Neuron (in vitro differentiated cells): ENCODE results near the gene TTLL9.

Experiments
- H2AFZ ChIP-seq: one replicate; pipeline ENCODE4 v1.6.1; 2013; ENCODE audit warnings: low read depth, mild to moderate bottlenecking, inconsistent platforms, low read length, moderate library complexity
- H3K27me3 ChIP-seq: one replicate; pipeline ENCODE4 v1.6.1; 2013; ENCODE audit warnings: low read length; ENCODE audit not compliant: insufficient read depth
- H3K36me3 ChIP-seq: one replicate; pipeline ENCODE4 v1.6.1; 2013; ENCODE audit warnings: low read length; ENCODE audit not compliant: insufficient read depth
- H3K4me1 ChIP-seq: one replicate; pipeline ENCODE4 v1.6.1; 2013; ENCODE audit warnings: low read length; ENCODE audit not compliant: insufficient read depth
- H3K4me3 ChIP-seq: 2 replicates; pipeline ENCODE4 v1.5.1; 2013; ENCODE audit warnings: mild to moderate bottlenecking, low read length, moderate library complexity
- H3K9me3 ChIP-seq: one replicate; pipeline ENCODE4 v1.6.1; 2013; ENCODE audit warnings: low read length

The TTLL9 gene

DNA sequence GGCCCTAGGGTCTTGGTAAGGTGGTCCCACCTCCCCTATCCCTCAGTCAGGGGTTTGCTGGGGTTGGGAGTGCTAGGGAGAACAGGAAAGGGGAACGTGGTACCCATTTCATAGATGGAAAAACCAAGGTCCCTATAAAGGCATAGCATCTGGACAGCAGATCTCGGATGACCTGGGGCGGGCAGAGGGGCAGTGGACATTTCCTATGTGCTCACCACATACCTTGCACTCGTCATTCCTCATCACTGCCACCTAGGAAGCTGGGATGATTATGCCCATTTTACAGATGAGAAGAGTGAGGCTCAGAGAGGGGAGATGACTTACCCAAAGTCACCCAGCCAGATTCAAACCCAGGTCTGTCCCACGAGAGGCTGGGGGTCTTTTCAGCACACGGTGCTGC is 39.2 kb upstream of the TTLL9 start:
- peaks cover 4% of the 10 kb centered on the region for H3K4me1 ChIP-seq
- no peak overlapping the region for H2AFZ ChIP-seq
- H3K4me3 ChIP-seq: no peak overlapping the region
- no peaks in the 10 kb centered on the region for H3K27me3 ChIP-seq
- no peaks in the 10 kb centered on the region for H3K36me3 ChIP-seq
- no peaks in the 10 kb centered on the region for H3K9me3 ChIP-seq

- no peaks in the 10 kb centered on the region for H3K9me3 ChIP-seq
- no peak overlapping the region for H2AFZ ChIP-seq
- peaks cover 7% of the 10 kb centered on the region for H3K4me1 ChIP-seq
- no peaks in the 10 kb centered on the region for H3K36me3 ChIP-seq
- no peaks in the 10 kb centered on the region for H3K27me3 ChIP-seq
- no peak overlapping the region for H3K4me3 ChIP-seq
Measured at GRCh38 chr20:31831771-31832306, 38.6 kb upstream of the TTLL9 start.

- Histone ChIP-seq H3K4me3 (no peak overlapping the region), H2AFZ (no peak overlapping the region), H3K9me3 (no peaks in the 10 kb centered on the region), H3K4me1 (peaks cover 16% of the 10 kb centered on the region), H3K27me3 (no peaks in the 10 kb centered on the region), H3K36me3 (no peaks in the 10 kb centered on the region)
Measured at GRCh38 chr20:31833130-31833930, 37.1 kb upstream of the TTLL9 start.

- H2AFZ ChIP-seq: no peak overlapping the region
- H3K27me3 ChIP-seq: no peaks in the 10 kb centered on the region
- no peak overlapping the region for H3K4me3 ChIP-seq
- H3K36me3 ChIP-seq: no peaks in the 10 kb centered on the region
- H3K9me3 ChIP-seq: no peaks in the 10 kb centered on the region
- peaks cover 17% of the 10 kb centered on the region for H3K4me1 ChIP-seq
Measured at GRCh38 chr20:31833931-31834521, 36.4 kb upstream of the TTLL9 start.

GRCh38 chr20:31835554-31835953 is 34.9 kb upstream of the TTLL9 start:
- no peak overlapping the region for H3K4me3 ChIP-seq
- H2AFZ ChIP-seq: no peak overlapping the region
- no peaks in the 10 kb centered on the region for H3K36me3 ChIP-seq
- no peaks in the 10 kb centered on the region for H3K9me3 ChIP-seq
- H3K27me3 ChIP-seq: no peaks in the 10 kb centered on the region
- peaks cover 17% of the 10 kb centered on the region for H3K4me1 ChIP-seq

GRCh38 chr20:31835977-31836852 is 34.2 kb upstream of the TTLL9 start:
- Histone ChIP-seq H3K27me3 (no peaks in the 10 kb centered on the region), H2AFZ (no peak overlapping the region), H3K9me3 (no peaks in the 10 kb centered on the region), H3K4me3 (no peak overlapping the region), H3K4me1 (peaks cover 17% of the 10 kb centered on the region), H3K36me3 (no peaks in the 10 kb centered on the region)

- H2AFZ ChIP-seq: no peak overlapping the region
- no peak overlapping the region for H3K4me3 ChIP-seq
- H3K4me1 ChIP-seq: peaks cover 18% of the 10 kb centered on the region
Measured at GRCh38 chr20:31836853-31837608, 33.4 kb upstream of the TTLL9 start.

DNA sequence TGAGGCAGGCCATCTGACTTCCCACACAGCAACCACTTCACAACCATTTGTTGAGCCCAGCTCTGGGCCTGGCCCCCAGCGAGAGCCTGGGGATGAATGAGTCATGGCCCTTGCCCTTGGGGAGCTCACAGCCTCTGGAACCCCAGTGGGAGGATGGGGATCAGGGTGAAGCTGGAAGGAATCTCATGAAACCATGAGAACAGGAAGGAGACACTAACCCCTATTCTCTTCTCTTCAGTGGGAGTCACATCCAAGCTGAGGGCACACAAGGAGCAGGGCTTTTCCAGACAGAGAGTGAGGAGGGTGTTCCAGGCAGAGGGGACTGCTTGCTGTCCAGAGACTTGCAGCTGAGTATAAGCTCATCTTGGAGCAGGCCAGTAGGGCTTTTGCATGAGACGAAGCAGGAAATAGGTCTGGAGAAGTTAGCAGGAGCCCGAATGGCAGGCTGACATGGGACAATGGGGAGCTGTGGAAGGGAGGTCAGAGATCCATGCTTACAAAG is 32.5 kb upstream of the TTLL9 start:
- no peak overlapping the region for H3K4me3 ChIP-seq
- no peaks in the 10 kb centered on the region for H3K36me3 ChIP-seq
- peaks cover 27% of the 10 kb centered on the region for H3K4me1 ChIP-seq
- H3K9me3 ChIP-seq: no peaks in the 10 kb centered on the region
- H2AFZ ChIP-seq: no peak overlapping the region
- no peaks in the 10 kb centered on the region for H3K27me3 ChIP-seq

More at GRCh38 chr20:31836853-31837608, 33.4 kb upstream of the TTLL9 start:
- Histone ChIP-seq H3K36me3 (no peaks in the 10 kb centered on the region), H3K9me3 (no peaks in the 10 kb centered on the region), H3K27me3 (no peaks in the 10 kb centered on the region)

DNA sequence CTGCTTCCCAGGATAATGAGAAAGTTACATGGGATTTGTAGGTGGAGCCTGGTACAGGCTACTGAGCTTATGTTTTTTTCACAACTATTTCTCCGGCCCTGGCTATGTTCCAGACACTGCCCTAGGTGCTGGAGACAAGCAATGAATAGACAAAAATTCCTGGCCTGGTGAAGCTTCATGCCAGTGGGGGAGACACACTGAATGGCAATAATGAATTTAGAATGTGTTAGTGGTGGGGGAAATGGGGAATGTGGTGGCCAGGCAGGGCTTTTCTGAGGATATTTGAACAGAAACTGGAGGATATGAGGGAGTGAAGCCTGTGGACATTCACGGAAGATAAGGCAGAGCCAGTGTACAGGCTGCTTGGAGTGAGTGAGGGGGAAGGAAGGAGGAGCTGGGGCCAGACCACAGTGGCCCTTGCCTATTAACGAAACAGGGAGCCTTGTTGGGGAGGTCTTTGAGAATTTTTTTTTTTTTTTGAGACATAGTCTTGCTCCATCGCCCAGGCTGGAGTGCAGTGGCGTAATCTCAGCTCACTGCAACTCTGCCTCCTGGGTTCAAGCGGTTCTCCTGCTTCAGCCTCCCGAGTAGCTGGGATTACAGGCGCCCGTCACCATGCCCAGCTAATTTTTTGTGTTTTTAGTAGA is 31.7 kb upstream of the TTLL9 start:
- no peaks in the 10 kb centered on the region for H3K9me3 ChIP-seq
- no peaks in the 10 kb centered on the region for H3K27me3 ChIP-seq
- no peaks in the 10 kb centered on the region for H3K36me3 ChIP-seq
- no peak overlapping the region for H2AFZ ChIP-seq
- no peak overlapping the region for H3K4me3 ChIP-seq
- peaks cover 29% of the 10 kb centered on the region for H3K4me1 ChIP-seq

- Histone ChIP-seq H3K36me3 (no peaks in the 10 kb centered on the region), H3K4me3 (no peak overlapping the region), H3K9me3 (no peaks in the 10 kb centered on the region), H2AFZ (no peak overlapping the region), H3K4me1 (peaks cover 29% of the 10 kb centered on the region), H3K27me3 (no peaks in the 10 kb centered on the region)
Measured at GRCh38 chr20:31839782-31840487, 30.5 kb upstream of the TTLL9 start.

DNA sequence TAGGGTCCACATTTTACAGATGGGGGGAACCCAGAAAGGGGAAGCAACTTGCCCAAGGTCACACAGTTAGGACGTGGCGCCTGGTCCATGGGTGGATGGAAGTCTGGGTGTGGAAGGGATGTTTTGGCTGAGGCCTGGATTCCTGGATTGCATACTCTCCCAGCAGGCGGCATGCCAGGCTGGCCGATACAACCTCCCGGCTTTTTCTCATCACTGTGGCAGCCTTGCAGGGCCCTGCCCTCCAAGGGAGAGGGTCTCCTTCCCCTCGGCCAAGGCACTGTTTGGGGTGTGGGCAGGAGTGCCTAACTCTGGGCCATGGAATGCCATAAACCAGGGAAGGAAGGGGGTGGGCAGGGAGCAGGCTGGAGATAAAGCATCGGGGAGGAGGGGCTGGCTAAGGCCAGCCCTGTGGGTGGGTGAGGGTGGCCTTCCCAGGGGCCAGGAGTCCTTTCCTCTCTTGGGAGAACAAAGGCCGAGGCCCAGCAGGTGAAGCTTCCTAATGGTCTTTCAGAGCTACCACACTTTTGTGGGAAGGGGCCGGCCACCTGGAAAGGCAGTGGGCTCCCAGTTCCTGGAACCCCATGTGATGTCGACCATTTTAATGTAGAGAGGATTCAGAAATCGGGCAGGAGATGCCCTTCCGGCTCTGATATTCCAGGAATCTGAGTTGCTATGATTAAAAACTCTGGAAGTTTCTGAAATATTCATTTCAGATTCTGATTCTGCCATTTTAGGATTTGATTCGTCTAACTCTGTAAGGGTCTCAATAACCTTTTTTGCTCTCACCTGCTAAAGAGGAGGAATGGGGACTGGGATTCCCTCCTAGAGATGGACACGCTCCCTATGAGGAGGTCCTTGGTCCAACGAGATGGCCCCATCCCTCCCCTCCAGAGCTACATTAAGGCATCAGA is 29.3 kb upstream of the TTLL9 start:
- Histone ChIP-seq H2AFZ (no peak overlapping the region), H3K4me1 (peaks cover 37% of the 10 kb centered on the region), H3K9me3 (no peaks in the 10 kb centered on the region), H3K27me3 (no peaks in the 10 kb centered on the region), H3K36me3 (no peaks in the 10 kb centered on the region), H3K4me3 (no peak overlapping the region)
